GM12875 (cell line): ENCODE results near the gene CDH12.

Experiments
- H3K4me3 ChIP-seq: one replicate; pipeline ENCODE4 v1.5.1; 2011; ENCODE audit warnings: low read depth, low read length, control low read depth
- TF ChIP-seq, protein P1 (sequence below): IDR thresholded peaks from 2 replicates; pipeline ENCODE4 v1.5.1; 2011; ENCODE audit warnings: low read depth, mild to moderate bottlenecking, control low read depth, inconsistent platforms, low read length, moderate library complexity, borderline replicate concordance; ENCODE audit not compliant: insufficient read depth

The CDH12 gene

DNA sequence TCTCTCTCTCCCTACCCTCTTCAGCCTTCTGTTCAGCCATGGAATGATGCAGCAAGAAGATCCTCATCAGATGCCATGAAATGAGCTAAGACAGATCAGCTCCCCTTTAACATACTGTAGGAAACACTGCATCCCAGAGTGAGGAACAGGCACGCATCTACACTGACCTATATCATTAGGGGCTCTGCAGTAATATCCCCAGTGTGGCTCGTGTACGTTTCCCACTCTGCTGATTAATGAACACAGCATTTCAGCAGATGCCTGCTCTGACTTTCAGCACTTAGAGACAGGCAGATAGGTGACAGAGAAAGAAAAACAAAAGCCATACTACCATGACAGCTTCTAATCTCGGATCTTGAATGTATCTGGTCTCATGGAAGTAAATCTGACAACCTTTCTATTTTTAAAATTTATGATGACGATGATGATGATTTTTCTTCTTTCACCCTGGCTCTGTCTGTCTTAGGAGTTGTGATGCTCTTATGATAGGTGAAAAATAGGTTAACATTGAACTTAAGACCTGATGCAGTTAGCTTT, 750.3 kb downstream of the CDH12 start:
- TF ChIP-seq, protein P1, sequence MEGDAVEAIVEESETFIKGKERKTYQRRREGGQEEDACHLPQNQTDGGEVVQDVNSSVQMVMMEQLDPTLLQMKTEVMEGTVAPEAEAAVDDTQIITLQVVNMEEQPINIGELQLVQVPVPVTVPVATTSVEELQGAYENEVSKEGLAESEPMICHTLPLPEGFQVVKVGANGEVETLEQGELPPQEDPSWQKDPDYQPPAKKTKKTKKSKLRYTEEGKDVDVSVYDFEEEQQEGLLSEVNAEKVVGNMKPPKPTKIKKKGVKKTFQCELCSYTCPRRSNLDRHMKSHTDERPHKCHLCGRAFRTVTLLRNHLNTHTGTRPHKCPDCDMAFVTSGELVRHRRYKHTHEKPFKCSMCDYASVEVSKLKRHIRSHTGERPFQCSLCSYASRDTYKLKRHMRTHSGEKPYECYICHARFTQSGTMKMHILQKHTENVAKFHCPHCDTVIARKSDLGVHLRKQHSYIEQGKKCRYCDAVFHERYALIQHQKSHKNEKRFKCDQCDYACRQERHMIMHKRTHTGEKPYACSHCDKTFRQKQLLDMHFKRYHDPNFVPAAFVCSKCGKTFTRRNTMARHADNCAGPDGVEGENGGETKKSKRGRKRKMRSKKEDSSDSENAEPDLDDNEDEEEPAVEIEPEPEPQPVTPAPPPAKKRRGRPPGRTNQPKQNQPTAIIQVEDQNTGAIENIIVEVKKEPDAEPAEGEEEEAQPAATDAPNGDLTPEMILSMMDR, result no peak

DNA sequence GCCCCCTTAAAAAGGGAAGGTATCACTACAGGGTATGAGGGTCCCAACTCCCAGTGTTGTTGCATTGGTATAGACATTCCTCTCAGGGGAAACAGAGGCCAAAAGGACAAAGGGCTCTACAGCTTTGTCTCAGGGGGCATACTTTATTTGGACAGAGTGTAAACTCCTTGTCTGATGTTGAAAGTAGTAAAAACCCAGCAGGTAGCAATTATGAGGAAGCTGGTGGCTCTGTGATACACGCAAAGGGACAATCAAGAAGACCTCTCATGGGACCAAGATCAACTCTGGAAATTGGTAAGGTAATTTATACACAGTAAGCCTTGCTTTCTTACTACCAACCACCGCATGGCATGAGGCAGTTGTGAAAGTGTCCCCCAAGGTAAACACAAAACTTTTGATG, 764.6 kb downstream of the CDH12 start:
- H3K4me3 ChIP-seq, result no peak overlapping the region
- TF ChIP-seq, protein P1, result no peak

More for the DNA sequence above, 750.3 kb downstream of the CDH12 start:
- H3K4me3 ChIP-seq, result no peak overlapping the region

DNA sequence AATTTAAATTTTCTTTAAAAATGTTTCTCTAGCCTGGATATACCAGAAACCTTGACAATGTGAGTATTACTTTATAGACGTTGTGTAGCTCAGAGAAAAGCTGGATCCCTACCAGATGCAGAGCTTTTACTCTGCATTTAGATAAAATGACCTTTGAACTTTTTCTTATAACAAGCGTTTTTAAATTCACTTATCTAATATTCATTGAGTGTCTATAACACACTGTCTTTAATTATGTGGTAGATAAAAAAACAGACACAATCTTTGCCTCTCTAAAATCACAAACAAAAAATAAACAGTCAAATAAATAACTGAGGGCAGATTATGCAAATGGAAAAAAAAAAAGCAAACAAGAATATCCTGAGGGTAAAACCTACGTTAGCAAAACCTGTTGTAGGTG, 773.6 kb downstream of the CDH12 start:
- TF ChIP-seq, protein P1, result no peak
- no peak overlapping the region for H3K4me3 ChIP-seq

DNA sequence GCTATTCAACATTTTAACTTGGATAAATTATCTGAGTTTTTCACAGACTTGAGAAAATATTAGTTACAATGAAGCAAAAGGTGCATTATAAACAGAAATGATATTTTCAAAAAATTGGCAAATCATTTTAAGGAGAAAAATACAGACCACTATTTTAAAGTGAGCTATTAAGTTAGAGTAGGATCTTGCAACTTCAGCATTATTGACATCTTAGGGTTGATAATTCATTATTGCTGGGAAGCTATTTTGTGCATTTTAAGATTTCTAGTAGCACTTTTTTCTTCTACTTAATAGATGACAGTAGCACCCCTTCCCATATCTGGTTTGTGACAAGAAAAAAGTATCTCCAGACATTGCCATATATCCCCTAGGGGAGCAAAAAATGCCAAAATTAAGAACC, 774.1 kb downstream of the CDH12 start:
- no peak overlapping the region for H3K4me3 ChIP-seq
- TF ChIP-seq, protein P1, result no peak

DNA sequence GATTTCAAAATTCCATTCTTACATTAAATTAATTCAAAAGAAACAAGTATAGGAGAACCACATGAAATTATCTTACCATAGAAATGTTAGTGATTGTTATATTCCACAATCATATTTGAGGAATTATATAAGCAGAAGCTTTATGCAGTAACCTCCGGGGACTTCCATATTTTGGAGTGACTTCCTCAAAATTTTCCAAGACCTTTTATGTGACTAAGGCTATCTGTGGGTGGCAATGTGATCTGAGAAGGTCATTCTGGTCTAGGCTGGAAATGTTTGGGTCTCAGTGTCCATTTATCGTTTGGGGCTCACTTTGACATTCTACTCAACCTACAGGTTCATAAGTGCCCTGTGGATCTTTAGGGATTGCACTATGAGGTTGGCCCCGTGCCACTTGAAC, 776.6 kb downstream of the CDH12 start:
- no peak overlapping the region for H3K4me3 ChIP-seq
- TF ChIP-seq, protein P1, result no peak

DNA sequence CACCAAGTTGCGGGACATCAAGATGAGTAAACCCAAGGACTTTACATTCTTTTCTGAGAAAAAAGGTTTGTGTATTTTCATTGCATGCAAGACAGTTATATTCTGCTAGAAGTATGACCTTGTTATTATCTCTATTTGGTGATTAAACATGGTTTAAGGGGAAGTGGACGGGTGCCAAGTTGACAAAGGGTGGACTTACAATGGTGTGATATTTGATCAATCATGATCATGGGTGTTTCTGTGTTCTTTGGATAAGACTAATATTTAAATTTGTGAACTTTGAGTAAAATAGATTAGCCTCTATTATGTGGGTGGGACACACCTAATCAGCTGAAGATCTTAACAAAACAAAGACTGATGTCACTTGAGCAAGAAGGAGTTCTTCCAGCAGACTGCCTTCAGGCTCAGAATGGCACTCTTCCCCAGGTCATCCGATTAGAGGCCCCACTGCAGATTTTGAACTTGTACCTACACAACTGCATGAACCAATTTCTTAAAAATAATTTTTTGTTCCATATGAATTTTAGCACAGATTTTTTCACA, 782.9 kb downstream of the CDH12 start:
- TF ChIP-seq, protein P1, result no peak
- no peak overlapping the region for H3K4me3 ChIP-seq

DNA sequence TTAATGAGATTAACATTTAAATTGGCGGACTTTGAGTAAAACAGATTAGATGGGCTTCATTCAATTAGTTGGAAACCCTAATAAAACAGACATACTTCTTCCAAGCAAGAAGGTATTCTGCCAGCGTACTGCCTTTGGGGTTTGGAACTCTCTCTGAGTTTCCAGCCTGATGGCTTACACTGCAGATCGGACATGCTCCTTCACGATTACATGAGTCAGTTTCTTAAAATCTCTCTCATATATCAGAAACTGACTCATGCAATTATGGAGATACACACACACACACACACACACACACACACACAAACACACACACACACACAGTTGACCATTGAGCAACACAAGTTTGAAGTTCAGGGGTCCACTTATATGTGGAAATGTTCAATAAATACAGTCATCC, 789.4 kb downstream of the CDH12 start:
- TF ChIP-seq, protein P1, result no peak
- H3K4me3 ChIP-seq, result no peak overlapping the region
